Sigmoid colon (tissue), 4 donors: ENCODE data around the gene SLC25A38.

Source experiments
- CTCF ChIP-seq, 4 experiments: fragments of 450-650 bp in 3 of 4; fragments of 200-600 bp in 1 of 4; IDR thresholded peaks; one replicate each; pipeline ENCODE4 v1.5.1; 2016 to 2019; ENCODE audit warnings: antibody characterized with exemption in 4 of 4, mild to moderate bottlenecking in 3 of 4, moderate library complexity in 2 of 4
- EP300 ChIP-seq, 4 donors: sonication (generic); formaldehyde crosslinking; IDR thresholded peaks; one replicate each; pipeline ENCODE4 v1.6.1; 2017; ENCODE audit warnings: antibody characterized with exemption in 4 of 4
- POLR2A ChIP-seq, 2 donors: fragments of 450-650 bp; IDR thresholded peaks; one replicate each; pipeline ENCODE4 v1.6.1; 2016; ENCODE audit warnings: antibody characterized with exemption in 2 of 2, mild to moderate bottlenecking in 2 of 2, moderate library complexity in 2 of 2
- POLR2AphosphoS5 ChIP-seq, 4 donors: sonication (generic); formaldehyde crosslinking; IDR thresholded peaks; one replicate each; pipeline ENCODE4 v1.6.1; 2017; ENCODE audit warnings: antibody characterized with exemption in 4 of 4

- TF ChIP-seq CTCF (IDR thresholded peaks at IDR 0.05): no peak
- no peak for TF ChIP-seq POLR2A (IDR thresholded peaks at IDR 0.05)
- no peak for TF ChIP-seq EP300 (IDR thresholded peaks at IDR 0.05)
- TF ChIP-seq POLR2AphosphoS5 (IDR thresholded peaks at IDR 0.05): no peak
Observed at GRCh38 chr3:39386318-39386717, 3.1 kb downstream of the SLC25A38 start.
